Peyer's patch (tissue), 4 donors: Measurements from ENCODE around the gene SHANK1.

Experiments used
- CTCF ChIP-seq, 6 experiments: fragments of 450-650 bp in 4 of 6; fragments of 200-600 bp in 2 of 6; sonication (generic) in 1 of 6; IDR thresholded peaks; one replicate each; pipeline ENCODE4 v1.5.1; 2017 to 2019; ENCODE audit warnings: antibody characterized with exemption in 6 of 6, mild to moderate bottlenecking in 3 of 6, moderate library complexity in 1 of 6
- POLR2A ChIP-seq, 2 donors: fragments of 450-650 bp; IDR thresholded peaks; one replicate each; pipeline ENCODE4 v1.5.1; 2017; ENCODE audit warnings: antibody characterized with exemption in 2 of 2, mild to moderate bottlenecking in 2 of 2, moderate library complexity in 2 of 2

GRCh38 chr19:50628551-50628950 lies 91.1 kb downstream of the SHANK1 start:
- TF ChIP-seq CTCF (IDR thresholded peaks at IDR 0.05) (no peak), POLR2A (IDR thresholded peaks at IDR 0.05) (no peak)
